PC-3 (cell line): ENCODE measurements around the gene SVIL. TPM values are rescaled to one million over a fixed set of nuclear protein-coding genes. Genes with fewer than 3 reads are reported as not detected.

Source experiments
- ATAC-seq: fragments of 200-7000 bp; cut with Tn5 transposase; 2 replicates; pipeline ENCODE4 v1.9.1; 2020; ENCODE audit warnings: mild to moderate bottlenecking, moderate library complexity
- BruUV-seq: library from RNA; stranded (reverse); fragments of 400-500 nt; replicated peaks from 2 replicates; lab custom pipeline; 2021; lab: Mats Ljungman, UMichigan
- CTCF ChIA-PET: fragments of 300-600 bp; sonication (Branson Sonifier 250); formaldehyde crosslinking; loops from one replicate; lab custom pipeline; 2022; ENCODE audit warnings: antibody characterized with exemption; lab: Charles Lee
- POLR2A ChIA-PET: fragments of 300-600 bp; sonication (Branson Sonifier 250); formaldehyde crosslinking; loops from one replicate; lab custom pipeline; 2022; ENCODE audit warnings: antibody characterized with exemption; ENCODE audit not compliant: unreplicated experiment; lab: Charles Lee
- DNase-seq: peaks from one replicate; pipeline ENCODE4 v3.0.0-alpha.2; 2015
- H2AFZ ChIP-seq: fragments of 300-600 bp; sonication (generic); 2 replicates; pipeline ENCODE4 v1.6.0; 2016; ENCODE audit warnings: antibody characterized with exemption, low read length
- H3F3A ChIP-seq: fragments of 300-600 bp; sonication (generic); one replicate; pipeline ENCODE4 v1.6.0; 2017; ENCODE audit warnings: antibody characterized with exemption, low read length, control low read depth, mild to moderate bottlenecking; ENCODE audit not compliant: unreplicated experiment
- H3K27ac ChIP-seq: fragments of 300-600 bp; sonication (generic); 2 replicates; pipeline ENCODE4 v1.5.1; 2016; ENCODE audit warnings: mild to moderate bottlenecking, low read length
- H3K27me3 ChIP-seq: fragments of 300-600 bp; sonication (generic); 2 replicates; pipeline ENCODE4 v1.6.1; 2016; ENCODE audit warnings: low read length, mixed read lengths
- H3K36me3 ChIP-seq: fragments of 300-600 bp; sonication (generic); 2 replicates; pipeline ENCODE4 v1.6.1; 2016; ENCODE audit warnings: low read depth, mixed run types, low read length, mixed read lengths
- H3K4me1 ChIP-seq: fragments of 300-600 bp; sonication (generic); 2 replicates; pipeline ENCODE4 v1.5.1; 2016; ENCODE audit warnings: low read length; ENCODE audit not compliant: insufficient read depth
- H3K4me2 ChIP-seq: fragments of 300-600 bp; sonication (generic); 2 replicates; pipeline ENCODE4 v1.6.0; 2016; ENCODE audit warnings: low read length
- H3K4me3 ChIP-seq: fragments of 300-600 bp; sonication (generic); 2 replicates; pipeline ENCODE4 v1.5.1; 2016; ENCODE audit warnings: mild to moderate bottlenecking, low read length, mixed read lengths
- H3K79me2 ChIP-seq: fragments of 300-600 bp; sonication (generic); 2 replicates; pipeline ENCODE4 v1.6.1; 2017; ENCODE audit warnings: low read length, mixed read lengths
- H3K9ac ChIP-seq: fragments of 300-600 bp; sonication (generic); 2 replicates; pipeline ENCODE4 v1.6.0; 2016; ENCODE audit warnings: mild to moderate bottlenecking, low read length
- H3K9me2 ChIP-seq: fragments of 300-600 bp; sonication (generic); replicated peaks from 2 replicates; pipeline ENCODE4 v1.6.1; 2016; ENCODE audit warnings: mixed run types, low read length, mixed read lengths
- H3K9me3 ChIP-seq: fragments of 300-600 bp; sonication (generic); 2 replicates; pipeline ENCODE4 v1.6.1; 2016; ENCODE audit warnings: low read length, mixed read lengths
- H4K20me1 ChIP-seq: fragments of 300-600 bp; sonication (generic); 2 replicates; pipeline ENCODE4 v1.6.1; 2016; ENCODE audit warnings: low read length, mixed read lengths
- EZH2 ChIP-seq: fragments of 300-600 bp; sonication (generic); IDR thresholded peaks from one replicate; pipeline ENCODE4 v1.6.1; 2017; ENCODE audit warnings: antibody characterized with exemption, mild to moderate bottlenecking, low read length; ENCODE audit not compliant: unreplicated experiment
- EZH2phosphoT487 ChIP-seq: fragments of 300-600 bp; sonication (generic); IDR thresholded peaks from 2 replicates; pipeline ENCODE4 v1.6.1; 2018; ENCODE audit warnings: mild to moderate bottlenecking, antibody characterized with exemption, low read length, borderline replicate concordance
- intact Hi-C: fragments of 100-400 bp; cut with micrococcal nuclease; formaldehyde crosslinking; loops from 2 replicates; pipeline ENCODE4 v1.9.0; 2023
- total RNA-seq: library from RNA; depleted of rRNA; stranded (reverse); fragments of >200 nt; gene quantifications from 2 replicates; pipeline ENCODE4 v1.2.3, GENCODE V29; 2014
- TF ChIP-seq, protein P1 (sequence below): fragments of 300-600 bp; sonication (generic); conservative IDR thresholded peaks from 2 replicates; pipeline ENCODE4 v1.5.1; 2017; ENCODE audit warnings: antibody characterized with exemption, low read depth, mild to moderate bottlenecking, low read length

Gene SVIL
- total RNA-seq, 1 experiment from 2014 or later: 19.2 TPM

DNA sequence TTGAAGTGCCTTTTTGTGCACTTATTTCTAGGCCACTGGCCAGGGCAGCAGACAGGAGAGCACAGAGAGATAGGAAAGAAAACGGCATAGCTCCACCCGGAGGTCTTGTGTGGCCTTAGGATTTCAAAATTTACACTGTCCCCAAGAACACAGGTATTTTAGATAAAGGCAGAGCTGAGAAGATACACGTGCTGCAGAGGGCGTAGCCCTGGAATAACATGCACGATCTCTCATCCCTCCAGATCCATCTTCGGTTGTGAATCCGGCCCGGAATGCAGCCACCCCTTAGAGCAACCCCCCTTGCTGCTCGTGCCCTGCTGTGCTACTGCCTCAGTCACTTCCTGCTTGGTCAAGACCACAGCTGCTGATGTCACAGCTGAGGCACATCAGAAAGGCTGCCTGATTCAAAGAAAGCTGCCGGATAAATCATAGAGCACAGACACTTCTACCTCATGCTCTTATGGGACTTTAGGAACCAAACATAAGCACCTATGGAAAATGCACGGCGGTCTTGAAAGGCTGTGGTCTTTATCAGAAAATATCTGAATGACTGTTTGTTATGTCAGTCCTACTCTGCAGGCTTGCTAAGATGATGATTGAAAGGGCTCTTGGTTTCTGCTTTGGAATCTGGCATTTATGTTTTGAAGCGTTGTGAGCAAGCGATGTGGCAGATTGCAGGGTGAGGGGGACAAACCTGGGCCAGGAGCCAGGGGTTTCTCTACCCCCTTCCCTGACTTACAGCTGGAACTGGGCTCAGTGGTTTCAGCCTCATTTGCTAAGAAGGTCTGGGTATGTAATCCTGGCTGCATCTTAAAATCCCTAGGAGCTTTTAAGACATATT lies 152.0 kb downstream of the SVIL start:
- H3K9ac ChIP-seq: no peak overlapping the region
- H4K20me1 ChIP-seq: no peaks in the 10 kb centered on the region
- H3K4me3 ChIP-seq: no peak overlapping the region
- H3K79me2 ChIP-seq: no peaks in the 10 kb centered on the region
- no peak for TF ChIP-seq EZH2
- TF ChIP-seq EZH2phosphoT487: no peak
- TF ChIP-seq, protein P1, sequence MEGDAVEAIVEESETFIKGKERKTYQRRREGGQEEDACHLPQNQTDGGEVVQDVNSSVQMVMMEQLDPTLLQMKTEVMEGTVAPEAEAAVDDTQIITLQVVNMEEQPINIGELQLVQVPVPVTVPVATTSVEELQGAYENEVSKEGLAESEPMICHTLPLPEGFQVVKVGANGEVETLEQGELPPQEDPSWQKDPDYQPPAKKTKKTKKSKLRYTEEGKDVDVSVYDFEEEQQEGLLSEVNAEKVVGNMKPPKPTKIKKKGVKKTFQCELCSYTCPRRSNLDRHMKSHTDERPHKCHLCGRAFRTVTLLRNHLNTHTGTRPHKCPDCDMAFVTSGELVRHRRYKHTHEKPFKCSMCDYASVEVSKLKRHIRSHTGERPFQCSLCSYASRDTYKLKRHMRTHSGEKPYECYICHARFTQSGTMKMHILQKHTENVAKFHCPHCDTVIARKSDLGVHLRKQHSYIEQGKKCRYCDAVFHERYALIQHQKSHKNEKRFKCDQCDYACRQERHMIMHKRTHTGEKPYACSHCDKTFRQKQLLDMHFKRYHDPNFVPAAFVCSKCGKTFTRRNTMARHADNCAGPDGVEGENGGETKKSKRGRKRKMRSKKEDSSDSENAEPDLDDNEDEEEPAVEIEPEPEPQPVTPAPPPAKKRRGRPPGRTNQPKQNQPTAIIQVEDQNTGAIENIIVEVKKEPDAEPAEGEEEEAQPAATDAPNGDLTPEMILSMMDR: no peak
- ATAC-seq (peak; percentile 53; the same call in 1 of the 2 replicates), DNase-seq (no peak)
- no TSS peak for BruUV-seq
- 0 out of 2 replicates have a peak, but pooled peaks cover 2% of the 10 kb centered on the region for H3K36me3 ChIP-seq
- no peaks in the 10 kb centered on the region for H3K27me3 ChIP-seq
- H3F3A ChIP-seq: no peaks in the 10 kb centered on the region
- H3K27ac ChIP-seq: no peak overlapping the region
- ChIA-PET CTCF (no interaction called here), POLR2A (interaction anchor here (0.7 kb wide), 1 partner anchor 251 kb away, joined by 4 read pairs; no protein-coding TSS in a partner anchor)
- H3K4me2 ChIP-seq: no peak overlapping the region
- H2AFZ ChIP-seq: no peak overlapping the region
- no peaks in the 10 kb centered on the region for H3K9me3 ChIP-seq
- no peaks in the 10 kb centered on the region for H3K4me1 ChIP-seq
- intact Hi-C loops: no loop called here
- no peaks in the 10 kb centered on the region for H3K9me2 ChIP-seq

DNA sequence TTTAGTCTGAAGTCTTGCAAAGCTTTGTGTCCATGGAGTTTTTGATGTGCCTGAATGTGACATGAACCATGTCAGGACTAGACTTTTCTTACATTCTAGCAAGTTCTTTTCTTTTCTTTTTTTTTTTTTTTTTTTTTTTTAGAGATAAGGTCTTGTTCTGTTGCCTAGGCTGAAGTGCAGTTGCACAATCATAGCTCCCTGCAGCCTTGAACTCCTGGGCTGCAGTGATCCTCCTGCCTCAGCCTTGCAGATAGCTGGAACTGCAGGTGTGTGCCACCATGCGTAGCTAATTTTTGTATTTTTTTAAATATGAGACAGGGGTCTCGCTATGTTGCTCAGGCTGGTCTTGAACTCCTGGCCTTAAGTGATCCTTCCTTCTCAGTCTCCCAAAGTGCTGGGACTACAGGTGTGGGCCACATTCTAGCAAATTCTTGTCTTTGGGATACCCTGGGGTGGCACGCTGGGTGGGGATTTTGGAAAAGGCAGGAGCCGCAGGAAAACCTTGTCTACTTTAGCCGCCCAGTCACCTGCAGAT lies 152.8 kb downstream of the SVIL start:
- no peak for TF ChIP-seq EZH2phosphoT487
- TF ChIP-seq, protein P1: no peak
- no peak for TF ChIP-seq EZH2
- H2AFZ ChIP-seq: no peak overlapping the region
- H3K9me3 ChIP-seq: no peaks in the 10 kb centered on the region
- no peak overlapping the region for H3K9ac ChIP-seq
- H3K27ac ChIP-seq: no peak overlapping the region
- H3K4me1 ChIP-seq: no peaks in the 10 kb centered on the region
- H3K4me2 ChIP-seq: no peak overlapping the region
- DNase-seq (no peak), ATAC-seq (no peak)
- ChIA-PET CTCF (no interaction called here), POLR2A (no interaction called here)
- no peaks in the 10 kb centered on the region for H3K79me2 ChIP-seq
- BruUV-seq: no TSS peak
- H4K20me1 ChIP-seq: no peaks in the 10 kb centered on the region
- H3K9me2 ChIP-seq: no peaks in the 10 kb centered on the region
- no peaks in the 10 kb centered on the region for H3K27me3 ChIP-seq
- 0 out of 2 replicates have a peak, but pooled peaks cover 2% of the 10 kb centered on the region for H3K36me3 ChIP-seq
- intact Hi-C loops: no loop called here
- no peaks in the 10 kb centered on the region for H3F3A ChIP-seq
- no peak overlapping the region for H3K4me3 ChIP-seq
